Suppressor macrophage treated with lipopolysaccharide for 1 hour (primary cell): ENCODE data around the gene MARCHF6.
"Not testable (repeated sequence)": the region's sequence is repeated elsewhere in the genome, so short reads cannot be mapped to it uniquely, and the experiment has no call there.

Experiments used
- DNase-seq, 3 donors: peaks; one replicate each; pipeline ENCODE4 v3.0.0-alpha.2; 2020 to 2022

MARCHF6 gene

GRCh38 chr5:10323588-10324488 is 29.7 kb upstream of the MARCHF6 start:
- DNase-seq = no peak

DNA sequence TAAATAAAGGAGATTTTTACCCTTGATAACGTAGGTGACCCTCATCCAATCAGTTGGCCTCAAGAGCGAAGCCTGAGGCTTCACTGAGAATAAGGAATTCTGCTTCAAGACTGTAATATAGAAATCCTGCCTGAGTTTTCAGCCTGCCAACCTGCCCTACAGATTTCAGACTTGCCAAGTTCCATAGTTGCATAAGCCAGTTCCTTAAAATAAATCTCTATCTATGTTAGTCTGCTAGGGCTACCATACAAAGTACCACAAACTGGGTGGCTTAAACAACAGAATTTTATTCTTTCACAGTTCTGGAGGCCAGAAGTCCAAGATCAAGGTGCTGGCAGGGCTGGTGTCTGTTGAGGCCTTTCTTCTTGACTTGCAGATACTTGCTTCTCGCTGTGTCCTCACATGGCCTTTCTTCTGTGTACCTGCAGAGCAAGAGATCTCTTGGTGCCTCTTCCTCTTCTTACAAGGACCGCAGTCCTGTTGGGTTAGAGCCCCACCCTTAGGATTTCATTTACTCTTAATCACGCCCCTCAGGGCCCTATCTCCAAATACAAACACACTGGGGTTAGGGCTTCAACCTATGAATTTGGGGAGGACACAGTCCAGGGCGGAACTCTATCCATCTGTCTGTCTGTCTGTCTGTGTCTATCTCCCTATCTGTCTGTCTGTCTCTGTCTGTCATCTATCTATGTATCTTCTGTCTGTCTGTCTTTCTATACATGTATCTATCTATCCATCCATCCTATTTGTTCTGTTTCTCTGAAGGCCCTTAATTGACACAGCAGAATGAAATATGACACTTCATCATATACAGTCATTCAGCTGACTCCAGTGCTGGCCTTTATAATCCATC is 28.8 kb upstream of the MARCHF6 start:
- peak in 1 of 3 donors; percentile 8 for DNase-seq

GRCh38 chr5:10328323-10328722 is 25.2 kb upstream of the MARCHF6 start:
- no peak for DNase-seq

- DNase-seq = no peak
Measured at GRCh38 chr5:10329446-10329819, 24.1 kb upstream of the MARCHF6 start.

GRCh38 chr5:10329820-10330481 is 23.5 kb upstream of the MARCHF6 start:
- DNase-seq = no peak

DNA sequence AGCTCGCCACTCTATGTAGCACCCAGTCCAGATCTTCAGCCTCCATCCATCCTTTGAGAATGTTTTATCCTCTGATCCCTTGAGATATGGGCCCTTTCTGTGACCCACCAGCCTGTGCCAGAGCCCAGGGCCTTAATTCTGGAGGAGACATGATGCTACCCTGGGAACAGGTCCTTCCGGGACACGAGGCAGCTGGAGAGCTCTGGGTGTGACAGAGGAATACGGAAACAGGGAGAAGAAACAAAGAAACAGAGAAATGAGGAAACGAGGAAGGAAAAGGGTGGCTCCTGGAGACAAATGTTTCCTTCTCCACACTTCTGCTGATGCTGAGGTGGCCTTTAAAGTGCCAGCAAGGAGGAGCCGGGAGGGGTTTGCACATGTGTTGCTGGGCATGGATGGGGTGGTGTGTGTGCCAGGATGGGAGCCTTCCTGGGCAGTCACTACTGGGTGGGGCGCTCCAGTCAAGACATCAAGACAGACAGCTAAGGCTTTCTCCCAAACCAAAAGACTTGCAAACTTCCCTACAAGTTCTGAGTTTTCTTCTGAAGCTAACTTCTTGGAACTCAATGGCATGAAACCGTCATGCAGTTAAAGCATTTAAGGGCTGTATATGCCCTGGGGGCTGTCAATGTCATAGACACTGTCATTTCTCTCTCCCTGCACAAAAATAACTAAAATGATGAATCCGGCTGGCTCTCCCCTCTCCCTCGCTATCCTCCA is 22.8 kb upstream of the MARCHF6 start:
- DNase-seq = no peak

DNA sequence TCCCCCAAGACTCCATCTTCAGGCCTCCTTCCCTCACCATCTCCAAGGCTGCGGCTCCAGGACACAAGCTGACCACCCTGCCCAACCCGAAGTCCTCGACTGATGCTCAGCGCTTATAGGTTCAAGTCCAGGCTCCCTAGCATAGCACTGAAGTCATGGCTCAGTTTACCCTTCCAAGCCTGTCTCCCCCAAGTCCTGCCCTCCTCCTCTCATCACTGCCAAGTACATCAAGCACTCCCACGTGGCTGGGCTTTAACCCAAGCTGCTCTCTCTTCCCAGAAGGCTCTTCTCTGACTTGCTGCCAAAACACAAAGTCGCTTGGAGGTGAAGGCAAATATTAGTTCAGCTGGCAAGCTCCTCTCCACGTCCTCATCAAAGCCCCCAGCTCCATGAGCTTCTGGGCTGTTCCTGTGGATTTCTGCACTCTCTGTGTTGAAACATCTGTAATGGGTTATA is 22.1 kb upstream of the MARCHF6 start:
- DNase-seq = no peak

DNA sequence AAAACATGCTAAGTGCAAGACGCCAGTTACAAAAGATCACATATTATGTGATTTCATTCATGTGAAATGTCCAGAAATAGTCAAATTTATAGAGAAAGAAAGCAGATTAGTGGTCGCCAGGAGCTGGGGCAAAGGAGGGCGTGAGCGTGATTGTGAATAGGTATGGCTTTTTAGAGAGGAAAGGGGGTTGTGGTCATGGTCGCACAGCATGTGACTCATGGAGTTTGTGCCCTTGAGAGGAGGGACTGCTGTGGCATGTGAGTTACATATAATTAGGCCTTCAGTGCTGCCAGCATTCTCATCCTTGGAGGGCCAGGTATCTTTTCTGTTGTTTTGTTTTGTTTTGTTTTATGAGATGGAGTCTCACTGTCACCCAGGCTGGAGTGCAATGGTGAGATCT is 21.2 kb upstream of the MARCHF6 start:
- no peak for DNase-seq

DNA sequence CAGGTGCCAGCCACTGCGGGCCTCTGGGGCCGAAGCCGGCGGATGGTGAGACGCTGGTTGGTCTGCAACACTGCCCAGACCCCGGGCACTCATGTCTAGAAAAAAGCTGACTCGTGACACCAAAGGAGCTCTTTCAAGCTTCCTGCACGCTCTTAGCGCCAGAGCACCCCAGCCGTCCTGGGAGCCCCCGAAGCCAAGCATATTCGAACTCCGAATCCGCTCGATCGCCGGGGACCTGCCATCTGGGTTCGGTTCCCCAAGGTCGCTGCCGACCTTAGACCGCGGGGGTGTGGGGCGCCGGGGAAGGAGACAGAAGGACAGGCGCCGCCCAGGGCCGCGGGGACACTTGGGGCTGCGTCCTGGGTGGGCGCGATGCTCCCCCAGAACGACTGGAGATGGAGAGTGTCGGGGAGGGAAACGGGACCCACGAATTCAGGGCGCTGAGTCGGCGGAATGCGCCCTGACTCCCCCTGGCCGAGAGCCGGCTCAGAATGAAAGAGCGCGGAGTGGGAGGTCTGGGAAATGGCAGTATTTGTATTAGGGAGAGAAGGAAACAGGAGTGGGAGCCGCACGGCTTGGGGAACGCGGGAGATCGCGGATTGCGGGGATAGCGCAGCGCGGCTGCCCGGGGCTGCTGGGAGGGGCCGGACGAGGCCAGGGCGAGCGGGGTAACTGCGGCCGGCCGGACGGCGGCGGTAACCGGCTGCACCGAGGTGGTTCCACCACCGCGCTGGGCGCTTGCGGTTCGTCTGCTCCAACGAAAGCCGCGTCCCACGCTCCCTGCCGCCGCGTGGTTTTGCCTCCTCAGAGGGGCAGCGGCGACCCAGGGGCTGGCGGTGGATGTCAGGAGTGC is 20.1 kb upstream of the MARCHF6 start:
- peak; percentile 47 to 78 (median 57) for DNase-seq

GRCh38 chr5:10334831-10335230 is 18.7 kb upstream of the MARCHF6 start:
- DNase-seq = peak; percentile 35 to 47 (median 39)

DNA sequence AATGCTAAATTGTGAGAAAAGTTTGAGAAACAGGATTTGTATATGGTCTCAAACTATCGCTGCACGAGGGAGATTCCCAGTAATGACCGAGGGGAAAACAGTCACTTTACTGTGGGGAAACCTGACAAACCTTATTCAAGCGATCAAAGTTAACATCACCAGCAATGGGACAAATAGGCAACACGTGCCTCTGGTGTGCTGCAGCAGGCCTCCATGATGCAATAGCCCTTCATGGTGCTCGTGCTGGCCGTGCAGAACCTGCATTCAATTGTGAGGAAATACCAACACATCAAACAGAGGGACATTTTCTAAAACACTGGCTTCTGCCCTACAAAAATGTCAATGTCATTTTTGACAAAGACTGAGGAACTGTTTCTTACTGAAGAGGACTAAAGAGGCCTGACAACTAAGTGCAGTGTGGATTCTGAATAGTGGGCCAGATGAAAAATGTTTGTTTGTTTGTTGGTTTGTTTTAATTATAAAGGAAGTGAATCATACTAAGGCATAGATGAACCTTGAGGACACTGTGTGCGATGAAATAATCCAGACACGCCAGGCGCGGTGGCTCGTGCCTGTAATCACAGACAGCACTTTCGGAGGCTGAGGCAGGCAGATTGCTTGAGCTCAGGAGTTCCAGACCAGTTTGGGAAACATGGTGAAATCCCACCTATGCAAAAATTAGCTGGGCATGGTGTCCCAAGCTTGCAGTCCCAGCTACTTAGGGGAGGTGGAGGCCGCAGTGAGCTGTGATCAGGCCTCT is 17.6 kb upstream of the MARCHF6 start:
- no peak for DNase-seq

- DNase-seq = no peak
Measured at GRCh38 chr5:10337107-10337506, 16.4 kb upstream of the MARCHF6 start.

GRCh38 chr5:10337986-10338385 is 15.5 kb upstream of the MARCHF6 start:
- DNase-seq = no peak

DNA sequence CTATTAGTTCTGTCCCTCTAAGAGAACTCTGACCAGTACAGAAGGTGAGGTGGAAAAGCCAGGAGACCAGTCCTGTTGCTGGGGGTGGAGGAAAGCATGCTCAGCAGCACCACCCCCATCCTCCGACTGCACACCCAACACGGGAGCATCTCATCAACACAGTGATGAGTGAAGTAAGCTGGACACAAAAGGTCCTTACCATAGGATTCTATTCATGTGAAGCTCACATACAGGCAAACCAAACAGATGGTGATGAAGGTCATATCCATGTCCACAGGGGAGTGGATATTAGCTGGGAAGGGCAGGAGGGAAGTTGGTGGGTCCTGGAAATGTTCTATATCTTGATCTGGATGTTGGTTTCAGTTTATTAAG is 14.8 kb upstream of the MARCHF6 start:
- DNase-seq = no peak

GRCh38 chr5:10339058-10339811 is 14.3 kb upstream of the MARCHF6 start:
- DNase-seq = no peak

DNA sequence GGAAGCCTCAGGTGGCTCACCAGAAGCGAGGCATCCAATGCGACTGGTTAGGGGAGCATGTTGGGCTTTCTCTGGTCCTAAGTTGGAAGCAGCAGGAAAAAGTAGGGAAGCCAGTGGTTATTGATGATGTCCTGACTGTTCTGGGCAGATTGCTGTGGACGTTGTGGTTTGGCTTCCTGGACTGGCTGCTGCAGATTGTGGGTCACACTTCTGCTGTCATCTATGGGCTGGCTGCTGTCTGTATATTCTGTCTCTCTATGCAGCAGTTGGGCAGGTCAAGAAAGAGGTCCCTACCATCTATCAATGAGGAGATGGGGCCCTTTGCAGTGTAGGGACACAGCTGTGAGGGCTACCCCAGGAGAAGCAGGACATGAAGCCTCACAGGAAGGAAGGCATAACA is 13.5 kb upstream of the MARCHF6 start:
- DNase-seq = no peak

DNA sequence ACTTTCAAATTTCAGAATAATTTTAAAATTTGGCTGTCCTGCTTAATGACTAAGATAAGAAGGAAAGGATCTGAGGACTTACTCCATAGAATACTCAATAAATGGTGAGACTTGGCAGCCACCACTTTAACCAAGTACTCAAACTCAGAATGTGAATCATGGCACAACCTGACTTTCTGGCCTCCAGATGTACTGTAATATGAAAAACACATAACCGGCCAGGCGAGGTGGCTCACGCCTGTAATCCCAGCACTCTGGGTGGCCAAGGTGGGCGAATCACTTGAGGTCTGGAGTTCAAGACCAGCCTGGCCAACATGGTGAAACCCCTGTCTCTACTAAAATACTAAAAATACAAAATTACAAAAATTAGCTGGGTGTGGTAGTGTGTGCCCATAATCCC is 10.0 kb upstream of the MARCHF6 start:
- no peak for DNase-seq

- not testable (repeated sequence) for DNase-seq
Measured at GRCh38 chr5:10344461-10345106, 8.9 kb upstream of the MARCHF6 start.

DNA sequence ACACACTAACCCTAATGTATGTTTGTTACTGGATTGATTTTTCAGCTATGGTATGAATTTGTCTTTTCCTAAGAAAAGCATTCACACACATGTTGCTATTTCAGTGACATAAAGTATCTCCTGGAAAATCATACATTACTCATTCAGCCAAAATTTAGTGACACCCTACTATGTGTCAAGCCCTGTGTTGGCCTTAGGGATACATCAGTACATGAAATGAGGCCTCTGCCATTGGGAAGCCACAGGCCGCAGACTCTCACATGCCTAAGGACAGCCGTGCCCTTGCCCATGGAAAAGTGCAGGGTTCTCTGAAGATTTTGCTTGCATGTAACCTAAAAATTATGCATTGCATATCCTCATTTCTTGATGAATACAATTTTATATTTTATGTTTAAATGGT is 5.2 kb upstream of the MARCHF6 start:
- DNase-seq = no peak
